Smooth muscle cell (in vitro differentiated cells): ENCODE measurements around the gene CBR1. TPM values are rescaled to one million over a fixed set of nuclear protein-coding genes. Genes with fewer than 3 reads are reported as not detected.

Source experiments
- DNase-seq: peaks from one replicate; lab custom pipeline; 2025; ENCODE audit not compliant: unreplicated experiment; lab: John Stamatoyannopoulos, UW
- H2AFZ ChIP-seq: fragments of 200-600 bp; sonication (generic); 2 replicates; pipeline ENCODE4 v1.6.0; 2016; ENCODE audit warnings: antibody characterized with exemption, low read depth, mild to moderate bottlenecking
- H3F3A ChIP-seq: fragments of 200-600 bp; sonication (generic); 2 replicates; pipeline ENCODE4 v1.6.0; 2017; ENCODE audit warnings: antibody characterized with exemption, low read depth
- H3K27ac ChIP-seq: fragments of 200-600 bp; sonication (generic); 2 replicates; pipeline ENCODE4 v1.5.1; 2016; ENCODE audit warnings: low read depth, mild to moderate bottlenecking
- H3K27me3 ChIP-seq: fragments of 200-600 bp; sonication (generic); 2 replicates; pipeline ENCODE4 v1.6.1; 2016; ENCODE audit warnings: low read depth, mild to moderate bottlenecking
- H3K36me3 ChIP-seq: fragments of 200-600 bp; sonication (generic); 2 replicates; pipeline ENCODE4 v1.5.1; 2016; ENCODE audit warnings: low read depth
- H3K4me1 ChIP-seq: fragments of 200-600 bp; sonication (generic); 2 replicates; pipeline ENCODE4 v1.5.1; 2016; ENCODE audit warnings: low read depth
- H3K4me2 ChIP-seq: fragments of 200-600 bp; sonication (generic); 2 replicates; pipeline ENCODE4 v1.6.0; 2016; ENCODE audit warnings: mild to moderate bottlenecking
- H3K4me3 ChIP-seq: fragments of 200-600 bp; sonication (generic); 2 replicates; pipeline ENCODE4 v1.5.1; 2016; ENCODE audit warnings: mild to moderate bottlenecking
- H3K79me2 ChIP-seq: fragments of 200-600 bp; sonication (generic); 2 replicates; pipeline ENCODE4 v1.6.0; 2016; ENCODE audit warnings: low read depth, mild to moderate bottlenecking
- H3K9ac ChIP-seq: fragments of 200-600 bp; sonication (generic); 2 replicates; pipeline ENCODE4 v1.6.0; 2016; ENCODE audit warnings: low read depth
- H3K9me3 ChIP-seq: fragments of 200-600 bp; sonication (generic); replicated peaks from 2 replicates; pipeline ENCODE4 v1.5.1; 2016; ENCODE audit warnings: low read depth
- H4K20me1 ChIP-seq: fragments of 200-600 bp; sonication (generic); 2 replicates; pipeline ENCODE4 v1.6.0; 2016; ENCODE audit warnings: low read depth
- CTCF ChIP-seq: fragments of 200-600 bp; sonication (generic); IDR thresholded peaks from 2 replicates; pipeline ENCODE4 v1.5.1; 2017; ENCODE audit warnings: borderline replicate concordance, mild to moderate bottlenecking, antibody characterized with exemption; ENCODE audit not compliant: insufficient read depth, poor library complexity, severe bottlenecking
- WGBS: methylation state at CpG from one replicate; pipeline ENCODE4 v1.1.7; 2016; ENCODE audit warnings: low lambda C conversion rate; 5-methylcytosine and 5-hydroxymethylcytosine counted together
- polyA plus RNA-seq: library from polyadenylated mRNA; unstranded; fragments of >200 nt; fragmentation: Nextera tagmentation; extraction: Ambion mirVana; gene quantifications from 2 replicates; pipeline ENCODE4 v1.2.1, GENCODE V29; 2016
- total RNA-seq: library from RNA; depleted of rRNA; stranded (reverse); fragments of >200 nt; gene quantifications from 2 replicates; pipeline ENCODE4 v1.2.3, GENCODE V29; 2014

Gene CBR1
- total and polyA plus RNA-seq, 2 experiments from 2014 or later: 67.1 to 90.7 TPM

GRCh38 chr21:36060159-36060921 is 9.5 kb upstream of the CBR1 start, which contains the start of gene SETD4:
TSS of gene SETD4 (minus strand) at chr21:36060526. CDS start at chr21:36058888, 1,638 bp downstream.
- peak within 1 kb of the TSS; percentile 77 for H3K27ac ChIP-seq
- H4K20me1 ChIP-seq: no peaks in the 10 kb centered on the region
- peak within 1 kb of the TSS; percentile 77 for H3K4me3 ChIP-seq
- DNase-seq: peak; percentile 83
- H3K9me3 ChIP-seq: no peaks in the 10 kb centered on the region
- peaks cover 14% of the 10 kb centered on the region for H3K4me1 ChIP-seq
- H2AFZ ChIP-seq: peak within 1 kb of the TSS; percentile 90
- peak within 1 kb of the TSS; percentile 95 for H3K4me2 ChIP-seq
- no peaks in the 10 kb centered on the region for H3F3A ChIP-seq
- no peak for TF ChIP-seq CTCF
- peaks cover 14% of the 10 kb centered on the region for H3K36me3 ChIP-seq
- H3K9ac ChIP-seq: peak within 1 kb of the TSS; percentile 73
- WGBS: 1% methylated on average over 57 of the region's 57 CpGs
- H3K27me3 ChIP-seq: no peaks in the 10 kb centered on the region
- peaks cover 19% of the 10 kb centered on the region for H3K79me2 ChIP-seq

- WGBS: 95% methylated on average over 2 of the region's 2 CpGs
- H3K9me3 ChIP-seq: no peaks in the 10 kb centered on the region
Measured at GRCh38 chr21:36061445-36061844, 8.4 kb upstream of the CBR1 start.

GRCh38 chr21:36063375-36064084 is 6.3 kb upstream of the CBR1 start:
- Histone ChIP-seq H2AFZ (no peak overlapping the region), H3K4me3 (no peak overlapping the region), H3K27ac (no peak overlapping the region), H3K4me2 (no peak overlapping the region), H3K79me2 (peaks cover 9% of the 10 kb centered on the region), H4K20me1 (no peaks in the 10 kb centered on the region), H3K9ac (no peak overlapping the region), H3K4me1 (peaks cover 14% of the 10 kb centered on the region), H3K36me3 (no peaks in the 10 kb centered on the region), H3K27me3 (no peaks in the 10 kb centered on the region), H3K9me3 (no peaks in the 10 kb centered on the region), H3F3A (no peaks in the 10 kb centered on the region)
- 80% methylated on average over 14 of the region's 14 CpGs for WGBS
- TF ChIP-seq CTCF: no peak
- no peak for DNase-seq

More at GRCh38 chr21:36061445-36061844, 8.4 kb upstream of the CBR1 start:
- Histone ChIP-seq H3K79me2 (peaks cover 19% of the 10 kb centered on the region), H3K36me3 (peaks cover 7% of the 10 kb centered on the region), H3K27ac (no peak overlapping the region), H3K9ac (no peak overlapping the region), H2AFZ (no peak overlapping the region), H3K4me2 (peak overlapping the region; percentile 95), H3K27me3 (no peaks in the 10 kb centered on the region), H3K4me1 (peaks cover 14% of the 10 kb centered on the region), H3K4me3 (no peak overlapping the region), H3F3A (no peaks in the 10 kb centered on the region), H4K20me1 (no peaks in the 10 kb centered on the region)
- no peak for DNase-seq
- TF ChIP-seq CTCF: no peak
